ENCODE results near the gene LDB3.

LDB3 gene

GRCh38 chr10:86691333-86692022 lies 23.2 kb downstream of the LDB3 start:
- no peak for TF ChIP-seq CTCF (IDR thresholded peaks at IDR 0.05; ENCODE audit: low read depth, low read length, poor library complexity, severe bottlenecking)
- TF ChIP-seq EZH2phosphoT487 (IDR thresholded peaks at IDR 0.05; ENCODE audit: borderline replicate concordance, low read length) = no peak
- no peaks in the 10 kb centered on the region for H4K20me1 ChIP-seq (ENCODE audit: control insufficient read depth, insufficient read depth, low read depth, low read length)
- no peaks in the 10 kb centered on the region for H3K9me3 ChIP-seq (ENCODE audit: control insufficient read depth, insufficient read depth, low read length)
- no peak overlapping the region for H3K27ac ChIP-seq (ENCODE audit: low read depth, low read length)
- no peaks in the 10 kb centered on the region for H3K36me3 ChIP-seq (ENCODE audit: control insufficient read depth, low read length)
- no peaks in the 10 kb centered on the region for H3F3A ChIP-seq (ENCODE audit: control insufficient read depth, insufficient read depth)
- H3K4me1 ChIP-seq (ENCODE audit: control insufficient read depth, low read length) = peaks cover 2% of the 10 kb centered on the region; the same call in 1 of the 2 replicates
- no peaks in the 10 kb centered on the region for H3K79me2 ChIP-seq (ENCODE audit: control insufficient read depth, low read length)
- no peak overlapping the region for H3K4me3 ChIP-seq (ENCODE audit: low read length)
- H3K4me2 ChIP-seq (ENCODE audit: low read length) = no peak overlapping the region
- peaks cover 6% of the 10 kb centered on the region for H3K27me3 ChIP-seq (ENCODE audit: control insufficient read depth, low read length)
- H3K9me2 ChIP-seq (replicated peaks; ENCODE audit: control insufficient read depth, low read length) = no peaks in the 10 kb centered on the region

GRCh38 chr10:86692023-86692514 lies 23.8 kb downstream of the LDB3 start:
- Histone ChIP-seq H3K27ac (ENCODE audit: low read depth, low read length) (no peak overlapping the region), H3F3A (ENCODE audit: control insufficient read depth, insufficient read depth) (no peaks in the 10 kb centered on the region), H3K4me2 (ENCODE audit: low read length) (no peak overlapping the region), H3K27me3 (ENCODE audit: control insufficient read depth, low read length) (peaks cover 8% of the 10 kb centered on the region), H3K9me3 (ENCODE audit: control insufficient read depth, insufficient read depth, low read length) (no peaks in the 10 kb centered on the region), H3K4me3 (ENCODE audit: low read length) (no peak overlapping the region), H3K9me2 (replicated peaks; ENCODE audit: control insufficient read depth, low read length) (no peaks in the 10 kb centered on the region), H3K36me3 (ENCODE audit: control insufficient read depth, low read length) (no peaks in the 10 kb centered on the region), H4K20me1 (ENCODE audit: control insufficient read depth, insufficient read depth, low read depth, low read length) (no peaks in the 10 kb centered on the region), H3K79me2 (ENCODE audit: control insufficient read depth, low read length) (no peaks in the 10 kb centered on the region), H3K4me1 (ENCODE audit: control insufficient read depth, low read length) (peaks cover 2% of the 10 kb centered on the region; the same call in 1 of the 2 replicates)
- TF ChIP-seq CTCF (IDR thresholded peaks at IDR 0.05; ENCODE audit: low read depth, low read length, poor library complexity, severe bottlenecking) (no peak), EZH2phosphoT487 (IDR thresholded peaks at IDR 0.05; ENCODE audit: borderline replicate concordance, low read length) (no peak)

GRCh38 chr10:86692664-86693063 lies 24.4 kb downstream of the LDB3 start:
- TF ChIP-seq CTCF (IDR thresholded peaks at IDR 0.05; ENCODE audit: low read depth, low read length, poor library complexity, severe bottlenecking) = no peak
- no peak overlapping the region for H3K4me2 ChIP-seq (ENCODE audit: low read length)
- H3K9me3 ChIP-seq (ENCODE audit: control insufficient read depth, insufficient read depth, low read length) = no peaks in the 10 kb centered on the region
- peaks cover 8% of the 10 kb centered on the region for H3K27me3 ChIP-seq (ENCODE audit: control insufficient read depth, low read length)
- no peak overlapping the region for H3K27ac ChIP-seq (ENCODE audit: low read depth, low read length)
- H3K36me3 ChIP-seq (ENCODE audit: control insufficient read depth, low read length) = no peaks in the 10 kb centered on the region
- no peaks in the 10 kb centered on the region for H4K20me1 ChIP-seq (ENCODE audit: control insufficient read depth, insufficient read depth, low read depth, low read length)
- no peaks in the 10 kb centered on the region for H3K79me2 ChIP-seq (ENCODE audit: control insufficient read depth, low read length)
- no peaks in the 10 kb centered on the region for H3K9me2 ChIP-seq (replicated peaks; ENCODE audit: control insufficient read depth, low read length)
- peaks cover 2% of the 10 kb centered on the region; the same call in 1 of the 2 replicates for H3K4me1 ChIP-seq (ENCODE audit: control insufficient read depth, low read length)
- no peak overlapping the region for H3K4me3 ChIP-seq (ENCODE audit: low read length)
- H3F3A ChIP-seq (ENCODE audit: control insufficient read depth, insufficient read depth) = no peaks in the 10 kb centered on the region

Measured in DOHH2 (cell line).